ENCODE results near the gene ABTB2. TPM values are rescaled to one million over a fixed set of nuclear protein-coding genes. Genes with fewer than 3 reads are reported as not detected.

Gene ABTB2
- total RNA-seq, 4 donors from 2014 or later: 2.9 to 8.2 (median 6.6) TPM

DNA sequence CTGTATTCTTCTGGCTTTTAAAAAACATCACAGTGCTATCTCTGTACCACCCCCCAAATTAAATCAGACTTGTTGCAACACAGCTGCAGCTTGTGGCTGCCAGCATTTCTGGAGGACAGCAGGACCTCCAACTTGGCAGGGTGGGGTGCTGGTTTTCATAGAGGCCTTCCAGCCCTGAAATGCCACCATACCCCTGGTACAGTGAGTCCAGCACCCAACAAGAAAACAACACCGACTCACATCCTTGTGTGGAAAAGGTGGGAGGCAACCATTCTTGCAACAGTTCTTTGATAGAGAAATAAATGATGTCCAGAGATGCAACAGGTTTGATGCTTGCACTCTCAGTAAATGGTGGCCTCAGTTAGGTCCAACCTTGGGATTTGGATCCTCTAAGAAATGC, 96.0 kb downstream of the ABTB2 start:
- Histone ChIP-seq H3K27ac (no peak overlapping the region), H3K9me3 (no peaks in the 10 kb centered on the region), H3K36me3 (no peaks in the 10 kb centered on the region), H3K27me3 (no peaks in the 10 kb centered on the region), H3K4me3 (no peak overlapping the region), H3K4me1 (peaks cover 0 to 16% of the 10 kb centered on the region in 2 donors)
- TF ChIP-seq, protein P1, sequence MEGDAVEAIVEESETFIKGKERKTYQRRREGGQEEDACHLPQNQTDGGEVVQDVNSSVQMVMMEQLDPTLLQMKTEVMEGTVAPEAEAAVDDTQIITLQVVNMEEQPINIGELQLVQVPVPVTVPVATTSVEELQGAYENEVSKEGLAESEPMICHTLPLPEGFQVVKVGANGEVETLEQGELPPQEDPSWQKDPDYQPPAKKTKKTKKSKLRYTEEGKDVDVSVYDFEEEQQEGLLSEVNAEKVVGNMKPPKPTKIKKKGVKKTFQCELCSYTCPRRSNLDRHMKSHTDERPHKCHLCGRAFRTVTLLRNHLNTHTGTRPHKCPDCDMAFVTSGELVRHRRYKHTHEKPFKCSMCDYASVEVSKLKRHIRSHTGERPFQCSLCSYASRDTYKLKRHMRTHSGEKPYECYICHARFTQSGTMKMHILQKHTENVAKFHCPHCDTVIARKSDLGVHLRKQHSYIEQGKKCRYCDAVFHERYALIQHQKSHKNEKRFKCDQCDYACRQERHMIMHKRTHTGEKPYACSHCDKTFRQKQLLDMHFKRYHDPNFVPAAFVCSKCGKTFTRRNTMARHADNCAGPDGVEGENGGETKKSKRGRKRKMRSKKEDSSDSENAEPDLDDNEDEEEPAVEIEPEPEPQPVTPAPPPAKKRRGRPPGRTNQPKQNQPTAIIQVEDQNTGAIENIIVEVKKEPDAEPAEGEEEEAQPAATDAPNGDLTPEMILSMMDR (IDR thresholded peaks at IDR 0.05): no peak
- TF ChIP-seq POLR2A (IDR thresholded peaks at IDR 0.05): no peak
- intact Hi-C loops (cut with DNase I; ENCODE audit: low total_unique reads): loop anchor here (10.0 kb wide), 1 partner anchor 83 kb away; no protein-coding TSS in a partner anchor
- no peak for DNase-seq

GRCh38 chr11:34261095-34261494, 96.7 kb downstream of the ABTB2 start:
- TF ChIP-seq, protein P1 (IDR thresholded peaks at IDR 0.05): no peak
- no peak for TF ChIP-seq POLR2A (IDR thresholded peaks at IDR 0.05)
- Histone ChIP-seq H3K27me3 (no peaks in the 10 kb centered on the region), H3K9me3 (no peaks in the 10 kb centered on the region), H3K27ac (no peak overlapping the region), H3K4me1 (peaks cover 0 to 12% of the 10 kb centered on the region in 2 donors), H3K4me3 (no peak overlapping the region), H3K36me3 (no peaks in the 10 kb centered on the region)
- intact Hi-C loops (cut with DNase I; ENCODE audit: low total_unique reads): loop anchor here (10.0 kb wide), 1 partner anchor 84 kb away; no protein-coding TSS in a partner anchor
- no peak for DNase-seq

DNA sequence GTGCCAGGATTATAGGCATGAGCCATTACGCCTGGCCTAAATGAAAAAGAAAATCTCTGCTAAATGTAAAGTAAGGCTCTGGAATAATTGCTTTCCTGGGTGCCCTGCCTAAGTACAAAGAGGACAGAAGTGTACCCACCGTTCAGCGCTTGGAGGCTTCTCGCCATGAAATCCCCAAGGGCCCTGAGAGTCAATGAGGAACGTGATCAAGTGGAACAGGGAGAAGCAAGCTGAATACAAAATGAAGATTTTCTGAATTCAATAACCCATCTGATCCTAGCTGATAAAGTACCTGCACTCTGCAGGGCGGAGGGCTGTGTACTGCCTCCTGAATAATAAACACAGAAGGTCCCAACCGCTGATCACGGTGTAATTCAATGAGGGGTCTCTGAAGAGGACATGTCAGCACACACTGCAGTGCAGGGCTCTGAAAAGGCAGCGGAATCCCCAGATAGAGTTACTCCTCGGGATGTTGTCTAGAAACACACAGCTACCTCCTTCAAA, 97.7 kb downstream of the ABTB2 start:
- H3K36me3 ChIP-seq: no peaks in the 10 kb centered on the region
- no peak overlapping the region for H3K4me3 ChIP-seq
- H3K27ac ChIP-seq: no peak overlapping the region
- no peaks in the 10 kb centered on the region for H3K27me3 ChIP-seq
- no peak for DNase-seq
- peaks cover 0 to 11% of the 10 kb centered on the region in 2 donors for H3K4me1 ChIP-seq
- TF ChIP-seq, protein P1 (IDR thresholded peaks at IDR 0.05): no peak
- TF ChIP-seq POLR2A (IDR thresholded peaks at IDR 0.05): no peak
- H3K9me3 ChIP-seq: no peaks in the 10 kb centered on the region
- intact Hi-C loops (cut with DNase I; ENCODE audit: low total_unique reads): loop anchor here (10.0 kb wide), 1 partner anchor 85 kb away; no protein-coding TSS in a partner anchor

GRCh38 chr11:34259087-34259486, 98.7 kb downstream of the ABTB2 start:
- no peak for TF ChIP-seq POLR2A (IDR thresholded peaks at IDR 0.05)
- TF ChIP-seq, protein P1 (IDR thresholded peaks at IDR 0.05): no peak
- H3K27ac ChIP-seq: no peak overlapping the region
- no peaks in the 10 kb centered on the region for H3K9me3 ChIP-seq
- no peaks in the 10 kb centered on the region for H3K36me3 ChIP-seq
- H3K27me3 ChIP-seq: no peaks in the 10 kb centered on the region
- DNase-seq: no peak
- H3K4me3 ChIP-seq: no peak overlapping the region
- intact Hi-C loops (cut with DNase I; ENCODE audit: low total_unique reads): no loop called here
- H3K4me1 ChIP-seq: peaks cover 0 to 5% of the 10 kb centered on the region in 2 donors

DNA sequence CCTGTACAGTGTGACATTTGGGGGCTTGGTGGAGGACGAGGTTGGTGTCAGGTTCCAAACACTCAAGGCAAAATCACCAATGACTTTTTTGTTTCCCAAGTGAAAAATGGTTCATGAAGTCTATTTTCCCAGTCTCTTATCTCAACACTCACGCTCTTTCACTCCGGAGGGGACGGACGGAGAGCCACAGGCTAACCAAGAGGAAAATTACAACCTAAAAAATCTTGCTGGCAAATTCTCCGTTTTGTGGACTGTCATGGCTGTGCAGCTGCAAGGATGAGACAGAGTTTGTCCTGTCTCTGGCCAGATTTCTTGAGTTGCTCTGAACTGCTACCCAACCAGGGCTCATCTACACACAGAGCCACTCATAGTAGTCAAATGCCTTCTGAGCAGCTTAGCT, 101.2 kb downstream of the ABTB2 start:
- Histone ChIP-seq H3K9me3 (no peaks in the 10 kb centered on the region), H3K4me1 (peaks cover 0 to 5% of the 10 kb centered on the region in 2 donors), H3K27ac (no peak overlapping the region), H3K36me3 (no peaks in the 10 kb centered on the region), H3K27me3 (no peaks in the 10 kb centered on the region), H3K4me3 (no peak overlapping the region)
- TF ChIP-seq, protein P1 (IDR thresholded peaks at IDR 0.05): no peak
- TF ChIP-seq POLR2A (IDR thresholded peaks at IDR 0.05): no peak
- intact Hi-C loops (cut with DNase I; ENCODE audit: low total_unique reads): no loop called here
- no peak for DNase-seq
